Mesendoderm (in vitro differentiated cells): ENCODE results near the gene FMN1.

Experiments
- DNase-seq: peaks from one replicate; pipeline ENCODE4 v3.0.0; 2013
- H2AK5ac ChIP-seq: 2 replicates; pipeline ENCODE4 v1.6.1; 2013; ENCODE audit warnings: low read length, inconsistent platforms
- H2BK120ac ChIP-seq: 2 replicates; pipeline ENCODE4 v1.6.1; 2013; ENCODE audit warnings: low read depth, mild to moderate bottlenecking, low read length, moderate library complexity, mixed read lengths
- H2BK15ac ChIP-seq: replicated peaks from 2 replicates; pipeline ENCODE4 v1.6.1; 2013; ENCODE audit warnings: low read depth, mild to moderate bottlenecking, moderate library complexity
- H2BK5ac ChIP-seq: 2 replicates; pipeline ENCODE4 v1.6.1; 2013; ENCODE audit warnings: low read length, inconsistent platforms
- H3K18ac ChIP-seq: 2 replicates; pipeline ENCODE4 v1.6.1; 2013; ENCODE audit warnings: mild to moderate bottlenecking, low read length, mixed read lengths
- H3K23ac ChIP-seq: one replicate; pipeline ENCODE4 v1.6.1; 2013; ENCODE audit warnings: low read length
- H3K27ac ChIP-seq: 2 replicates; pipeline ENCODE4 v1.5.1; 2013; ENCODE audit warnings: low read depth, mild to moderate bottlenecking, inconsistent platforms, low read length, moderate library complexity
- H3K27me3 ChIP-seq: 2 replicates; pipeline ENCODE4 v1.6.1; 2013; ENCODE audit warnings: low read length, control low read depth, mild to moderate bottlenecking, inconsistent platforms; ENCODE audit not compliant: insufficient read depth, poor library complexity
- H3K36me3 ChIP-seq: 2 replicates; pipeline ENCODE4 v1.6.1; 2013; ENCODE audit warnings: low read length, inconsistent platforms; ENCODE audit not compliant: control insufficient read depth, insufficient read depth
- H3K4ac ChIP-seq: one replicate; pipeline ENCODE4 v1.6.1; 2013; ENCODE audit warnings: low read depth, mild to moderate bottlenecking, low read length, moderate library complexity
- H3K4me1 ChIP-seq: 2 replicates; pipeline ENCODE4 v1.6.1; 2013; ENCODE audit warnings: low read depth, low read length, inconsistent platforms; ENCODE audit not compliant: control insufficient read depth
- H3K4me2 ChIP-seq: 2 replicates; pipeline ENCODE4 v1.6.1; 2013; ENCODE audit warnings: low read length
- H3K4me3 ChIP-seq: 2 replicates; pipeline ENCODE4 v1.5.1; 2013; ENCODE audit warnings: mild to moderate bottlenecking, low read length
- H3K56ac ChIP-seq: one replicate; pipeline ENCODE4 v1.6.1; 2013; ENCODE audit warnings: low read length
- H3K79me1 ChIP-seq: 2 replicates; pipeline ENCODE4 v1.6.1; 2013; ENCODE audit warnings: low read length, inconsistent platforms
- H3K79me2 ChIP-seq: 2 replicates; pipeline ENCODE4 v1.6.1; 2013; ENCODE audit warnings: mild to moderate bottlenecking, low read length; ENCODE audit not compliant: control insufficient read depth, insufficient read depth
- H3K9ac ChIP-seq: 2 replicates; pipeline ENCODE4 v1.6.1; 2013; ENCODE audit warnings: low read length, inconsistent platforms
- H4K5ac ChIP-seq: one replicate; pipeline ENCODE4 v1.6.1; 2013; ENCODE audit warnings: low read length
- H4K8ac ChIP-seq: one replicate; pipeline ENCODE4 v1.6.1; 2013; ENCODE audit warnings: low read depth, mild to moderate bottlenecking, control low read depth, low read length, moderate library complexity
- WGBS: extraction: QIAGEN DNeasy Blood & Tissue Kit; methylation state at CpG from one replicate; pipeline ENCODE4 v1.1.7; 2013; ENCODE audit warnings: low lambda C conversion rate, missing lambda C conversion rate; ENCODE audit not compliant: insufficient coverage; ENCODE audit errors: extremely low coverage; 5-methylcytosine and 5-hydroxymethylcytosine counted together

FMN1 gene

DNA sequence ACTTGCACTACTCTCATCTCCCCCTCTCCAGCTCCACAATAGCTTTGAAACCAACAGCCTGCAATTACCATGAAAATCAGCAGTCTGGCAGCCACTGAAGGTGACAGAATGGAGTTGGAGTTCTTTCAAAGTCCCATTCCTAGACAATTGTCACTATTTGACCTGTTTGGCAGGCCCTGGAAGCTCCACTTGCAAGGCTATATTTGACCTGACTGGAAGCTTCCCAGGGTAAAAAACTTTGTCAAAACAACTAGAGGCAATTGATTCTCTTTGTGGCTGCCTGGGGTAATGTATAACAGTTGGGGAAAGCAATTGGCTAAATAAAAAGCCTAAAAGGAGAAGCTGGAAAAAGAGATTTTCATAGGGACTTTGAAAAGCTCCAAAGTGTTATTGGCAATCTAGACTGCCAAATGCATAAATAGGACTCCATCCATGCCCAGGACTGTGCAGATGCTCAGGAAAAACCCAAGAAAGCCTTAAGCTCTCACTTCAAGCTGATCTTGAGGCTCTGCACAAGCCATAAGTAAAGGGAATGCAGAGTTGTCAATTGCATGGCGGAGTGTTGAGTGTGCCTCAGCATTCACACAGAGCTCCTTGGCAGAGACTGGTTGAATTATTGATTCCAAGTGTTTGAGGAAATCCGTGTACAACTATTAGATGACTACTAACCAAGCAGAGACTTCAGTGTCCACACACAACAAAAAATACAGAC, 458.4 kb downstream of the FMN1 start:
- Histone ChIP-seq H3K56ac (no peak overlapping the region), H3K9ac (no peak overlapping the region), H2BK5ac (no peak overlapping the region), H4K8ac (no peak overlapping the region), H2BK120ac (no peak overlapping the region), H3K79me2 (no peaks in the 10 kb centered on the region), H3K4me3 (no peak overlapping the region), H3K4ac (no peak overlapping the region), H3K79me1 (no peaks in the 10 kb centered on the region), H3K27me3 (no peaks in the 10 kb centered on the region), H3K36me3 (no peaks in the 10 kb centered on the region), H2AK5ac (no peak overlapping the region), H2BK15ac (no peak overlapping the region), H3K4me1 (peaks cover under 1% of the 10 kb centered on the region), H3K18ac (no peak overlapping the region), H3K23ac (no peak overlapping the region), H3K27ac (no peak overlapping the region), H4K5ac (no peak overlapping the region), H3K4me2 (no peak overlapping the region)
- no peak for DNase-seq
- WGBS: no CpG with 5 or more reads among the region's 2 CpGs

GRCh38 chr15:32733281-32733680, 461.2 kb downstream of the FMN1 start:
- Histone ChIP-seq H3K4me1 (peaks cover 6% of the 10 kb centered on the region), H3K4me2 (no peak overlapping the region), H3K79me1 (no peaks in the 10 kb centered on the region), H3K23ac (no peak overlapping the region), H2BK5ac (no peak overlapping the region), H3K36me3 (no peaks in the 10 kb centered on the region), H2AK5ac (no peak overlapping the region), H2BK120ac (no peak overlapping the region), H2BK15ac (no peak overlapping the region), H3K79me2 (no peaks in the 10 kb centered on the region), H4K8ac (no peak overlapping the region), H3K9ac (no peak overlapping the region), H3K56ac (no peak overlapping the region), H3K27me3 (no peaks in the 10 kb centered on the region), H4K5ac (no peak overlapping the region), H3K4me3 (no peak overlapping the region), H3K18ac (no peak overlapping the region), H3K4ac (no peak overlapping the region), H3K27ac (no peak overlapping the region)
- no CpG with 5 or more reads among the region's 3 CpGs for WGBS
- DNase-seq: no peak

DNA sequence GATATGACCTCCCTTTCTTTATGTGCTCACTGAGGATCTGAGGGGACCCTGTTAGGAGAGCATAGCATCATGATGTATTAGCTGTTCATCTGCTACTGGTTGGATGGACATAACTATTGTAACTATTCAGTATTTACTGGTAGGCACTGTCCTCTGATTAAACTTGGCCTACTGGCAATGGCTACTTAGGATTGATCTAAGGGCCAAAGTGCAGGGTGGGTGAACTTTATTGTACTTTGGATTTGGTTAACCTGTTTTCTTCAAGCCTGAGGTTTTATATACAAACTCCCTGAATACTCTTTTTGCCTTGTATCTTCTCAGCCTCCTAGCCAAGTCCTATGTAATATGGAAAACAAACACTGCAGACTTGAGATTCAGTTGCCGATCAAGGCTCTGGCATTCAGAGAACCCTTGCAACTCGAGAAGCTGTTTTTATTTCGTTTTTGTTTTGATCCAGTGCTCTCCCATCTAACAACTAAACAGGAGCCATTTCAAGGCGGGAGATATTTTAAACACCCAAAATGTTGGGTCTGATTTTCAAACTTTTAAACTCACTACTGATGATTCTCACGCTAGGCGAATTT, 461.8 kb downstream of the FMN1 start:
- Histone ChIP-seq H3K4me2 (no peak overlapping the region), H3K18ac (no peak overlapping the region), H4K8ac (no peak overlapping the region), H3K56ac (no peak overlapping the region), H3K9ac (no peak overlapping the region), H3K23ac (no peak overlapping the region), H3K27me3 (no peaks in the 10 kb centered on the region), H2BK5ac (no peak overlapping the region), H2AK5ac (no peak overlapping the region), H3K36me3 (no peaks in the 10 kb centered on the region), H3K4ac (no peak overlapping the region), H3K27ac (no peak overlapping the region), H3K79me1 (no peaks in the 10 kb centered on the region), H2BK120ac (no peak overlapping the region), H3K4me3 (no peak overlapping the region), H3K4me1 (peaks cover 6% of the 10 kb centered on the region), H3K79me2 (no peaks in the 10 kb centered on the region), H4K5ac (no peak overlapping the region), H2BK15ac (no peak overlapping the region)
- WGBS: no CpG with 5 or more reads among the region's 6 CpGs
- DNase-seq: no peak

- no peaks in the 10 kb centered on the region for H3K27me3 ChIP-seq
- peak; percentile 84 for DNase-seq
- H3K79me1 ChIP-seq: no peaks in the 10 kb centered on the region
- no peak overlapping the region for H4K5ac ChIP-seq
- no peaks in the 10 kb centered on the region for H3K79me2 ChIP-seq
- no peak overlapping the region for H3K4me2 ChIP-seq
- no peak overlapping the region for H3K9ac ChIP-seq
- no peak overlapping the region for H3K27ac ChIP-seq
- H3K4me3 ChIP-seq: no peak overlapping the region
- no peak overlapping the region for H2BK120ac ChIP-seq
- no peak overlapping the region for H2BK15ac ChIP-seq
- peaks cover 6% of the 10 kb centered on the region for H3K4me1 ChIP-seq
- WGBS: no CpG with 5 or more reads among the region's 27 CpGs
- H3K56ac ChIP-seq: peak overlapping the region; percentile 56
- H3K4ac ChIP-seq: no peak overlapping the region
- H3K18ac ChIP-seq: no peak overlapping the region
- no peak overlapping the region for H3K23ac ChIP-seq
- H4K8ac ChIP-seq: no peak overlapping the region
- no peaks in the 10 kb centered on the region for H3K36me3 ChIP-seq
- peak overlapping the region; percentile 13 for H2BK5ac ChIP-seq
- H2AK5ac ChIP-seq: no peak overlapping the region
These were observed 463.5 kb downstream of the FMN1 start for GRCh38 chr15:32730677-32731654.

- Histone ChIP-seq H4K8ac (no peak overlapping the region), H2BK15ac (no peak overlapping the region), H3K4me1 (peaks cover 6% of the 10 kb centered on the region), H3K4me3 (no peak overlapping the region), H3K23ac (no peak overlapping the region), H3K4ac (no peak overlapping the region), H3K36me3 (no peaks in the 10 kb centered on the region), H3K79me2 (no peaks in the 10 kb centered on the region), H3K9ac (no peak overlapping the region), H4K5ac (no peak overlapping the region), H2BK120ac (no peak overlapping the region), H3K27me3 (no peaks in the 10 kb centered on the region), H3K56ac (peak overlapping the region; percentile 47), H2BK5ac (no peak overlapping the region), H3K4me2 (no peak overlapping the region), H3K79me1 (no peaks in the 10 kb centered on the region), H2AK5ac (no peak overlapping the region), H3K27ac (no peak overlapping the region), H3K18ac (no peak overlapping the region)
- no CpG with 5 or more reads among the region's 10 CpGs for WGBS
- DNase-seq: peak; percentile 37
These were observed 464.7 kb downstream of the FMN1 start for GRCh38 chr15:32729700-32730395.
